DMS153 treated with DMSO at 0.1 percent for 48 hours (cell line): ENCODE results near the gene ISYNA1.
A peak's percentile ranks its signal among the peaks of the same experiment; 100 is the strongest.

ENCODE experiments used
- DNase-seq: peaks from one replicate; lab custom pipeline; 2025; ENCODE audit not compliant: unreplicated experiment; lab: John Stamatoyannopoulos, UW

The ISYNA1 gene

DNA sequence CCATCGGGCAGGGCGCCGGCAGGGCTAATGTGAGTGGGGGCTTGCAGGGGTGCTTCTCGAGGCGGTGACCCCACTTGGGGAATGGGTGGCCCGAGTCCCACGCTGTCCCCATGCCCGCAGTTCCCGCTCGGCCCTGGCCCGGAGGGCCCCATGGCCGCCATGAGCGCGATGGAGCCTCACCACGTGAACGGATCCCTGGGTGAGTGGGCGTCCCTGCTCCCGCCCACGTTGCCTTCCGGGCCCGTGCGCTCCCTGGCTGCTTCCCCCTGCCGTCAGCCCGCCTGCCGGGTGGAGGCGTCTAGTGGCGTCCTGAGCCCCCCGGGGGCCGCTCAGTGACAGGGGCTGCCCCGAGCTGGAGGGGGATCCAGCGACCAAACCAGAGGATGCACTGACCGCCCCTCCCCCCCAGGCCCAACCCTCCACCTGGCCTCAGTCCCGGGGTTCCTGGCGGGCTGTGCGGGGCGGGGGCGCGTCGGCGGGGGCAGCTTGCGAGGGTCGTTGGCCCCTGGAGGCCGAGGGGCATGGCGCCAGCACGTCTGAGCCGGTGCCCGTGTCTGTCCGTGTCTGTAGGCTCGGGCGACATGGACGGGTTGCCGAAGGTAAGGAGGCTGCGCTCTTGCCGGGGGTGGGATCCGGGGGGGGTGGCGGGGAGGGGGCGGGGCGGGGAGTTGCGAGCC is 4.8 kb downstream of the ISYNA1 start:
- no peak for DNase-seq

DNA sequence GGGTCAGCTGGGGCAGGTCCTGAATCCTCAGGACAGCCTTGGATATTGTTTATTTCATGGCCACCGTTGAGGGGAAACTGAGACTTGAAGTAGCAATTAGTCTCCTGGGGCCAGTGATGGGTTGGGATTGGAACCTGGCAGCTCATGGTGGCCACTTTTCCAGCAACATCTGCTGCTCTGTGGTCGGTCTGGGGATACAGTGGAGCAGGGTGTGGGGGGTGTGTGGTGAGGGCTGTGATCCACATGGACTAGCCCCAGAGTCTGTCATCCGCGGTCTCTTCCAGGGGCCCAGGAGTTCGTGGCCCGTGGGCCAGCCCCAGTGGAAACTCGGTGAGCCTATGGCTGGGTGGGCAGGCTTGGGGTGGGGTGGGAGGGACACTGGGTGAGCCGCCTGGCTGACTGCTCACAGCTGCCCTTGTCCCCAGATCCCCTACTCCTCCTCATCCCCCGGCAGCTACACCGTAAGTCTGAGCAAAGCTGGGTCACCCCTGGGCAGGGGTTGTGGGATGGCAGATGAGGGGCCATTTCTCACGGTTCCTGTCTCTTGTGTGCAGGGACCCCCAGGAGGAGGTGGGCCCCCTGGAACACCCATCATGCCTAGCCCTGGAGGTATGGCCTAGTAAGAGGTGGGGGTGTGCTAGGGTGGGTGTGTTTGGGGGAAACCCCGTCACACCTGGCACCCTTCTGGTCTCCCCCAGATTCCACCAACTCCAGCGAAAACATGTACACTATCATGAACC is 5.5 kb downstream of the ISYNA1 start:
- no peak for DNase-seq

DNA sequence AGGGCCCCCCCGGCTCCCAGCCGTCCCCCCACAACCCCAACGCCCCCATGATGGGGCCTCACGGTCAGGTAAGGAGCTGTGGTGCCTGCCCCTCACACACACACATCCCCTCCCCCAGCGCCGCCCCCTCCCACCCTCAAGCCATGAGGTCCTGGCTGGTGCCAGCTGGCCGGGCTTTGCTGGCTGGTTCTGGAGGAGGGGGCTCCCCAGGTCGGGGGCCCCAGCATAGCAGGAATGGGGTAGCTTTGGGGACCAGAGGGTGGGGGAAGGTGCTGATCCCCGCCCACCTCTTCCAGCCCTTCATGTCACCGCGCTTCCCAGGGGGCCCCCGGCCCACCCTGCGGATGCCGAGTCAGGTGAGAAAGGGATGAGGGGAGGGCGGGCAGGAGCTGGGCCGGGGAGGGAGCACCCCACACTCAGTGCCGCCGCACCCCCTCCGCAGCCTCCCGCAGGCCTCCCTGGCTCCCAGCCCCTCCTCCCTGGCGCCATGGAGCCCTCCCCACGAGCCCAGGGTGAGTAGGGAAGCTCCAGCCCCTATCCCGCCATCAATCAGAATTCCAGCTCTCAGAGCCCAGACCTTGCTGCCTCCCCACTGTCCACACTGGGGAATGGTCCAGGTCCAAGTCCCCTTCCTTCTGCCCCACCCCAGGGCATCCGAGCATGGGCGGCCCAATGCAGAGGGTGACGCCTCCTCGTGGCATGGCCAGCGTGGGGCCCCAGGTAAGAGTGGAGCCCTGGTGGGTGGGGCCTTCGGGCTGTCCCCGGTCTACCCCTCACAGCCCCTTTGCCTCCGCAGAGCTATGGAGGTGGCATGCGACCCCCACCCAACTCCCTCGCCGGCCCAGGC is 6.4 kb downstream of the ISYNA1 start:
- no peak for DNase-seq

GRCh38 chr19:18430417-18431144 is 7.4 kb downstream of the ISYNA1 start:
- no peak for DNase-seq

DNA sequence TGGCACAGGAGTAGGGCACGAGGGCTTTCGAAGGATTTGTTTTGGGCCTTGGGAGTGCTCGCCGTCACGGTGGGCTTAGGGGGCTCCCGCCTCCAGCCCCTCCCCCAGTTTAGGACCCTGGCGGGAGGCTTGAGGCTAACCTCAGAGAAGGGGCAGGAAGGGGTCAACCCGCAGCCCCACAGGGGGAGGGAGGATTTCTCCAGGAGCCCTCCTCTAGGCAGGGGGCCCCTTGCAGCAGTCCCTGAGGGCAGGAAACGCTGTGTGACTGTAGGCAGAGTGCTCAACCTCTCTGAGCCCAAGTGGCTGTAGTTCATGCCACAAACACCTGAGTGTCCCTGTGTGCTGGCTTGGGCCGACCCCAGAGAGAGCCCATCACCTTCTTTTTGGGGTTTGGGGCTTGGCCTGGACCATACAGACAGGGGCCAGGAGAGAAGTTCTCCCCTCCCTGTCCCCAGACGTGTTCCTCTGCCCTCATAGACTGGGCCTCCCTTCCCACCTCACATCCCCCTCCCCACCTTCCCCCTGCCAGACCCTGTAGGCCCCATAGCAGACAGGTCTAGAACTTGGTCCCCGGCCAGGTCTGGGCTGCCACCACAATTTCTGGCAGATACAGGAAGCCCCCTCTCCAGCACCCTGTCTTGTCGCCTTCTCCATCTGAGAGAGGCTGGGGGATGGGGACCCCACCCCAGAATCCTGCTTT is 8.1 kb downstream of the ISYNA1 start:
- no peak for DNase-seq

DNA sequence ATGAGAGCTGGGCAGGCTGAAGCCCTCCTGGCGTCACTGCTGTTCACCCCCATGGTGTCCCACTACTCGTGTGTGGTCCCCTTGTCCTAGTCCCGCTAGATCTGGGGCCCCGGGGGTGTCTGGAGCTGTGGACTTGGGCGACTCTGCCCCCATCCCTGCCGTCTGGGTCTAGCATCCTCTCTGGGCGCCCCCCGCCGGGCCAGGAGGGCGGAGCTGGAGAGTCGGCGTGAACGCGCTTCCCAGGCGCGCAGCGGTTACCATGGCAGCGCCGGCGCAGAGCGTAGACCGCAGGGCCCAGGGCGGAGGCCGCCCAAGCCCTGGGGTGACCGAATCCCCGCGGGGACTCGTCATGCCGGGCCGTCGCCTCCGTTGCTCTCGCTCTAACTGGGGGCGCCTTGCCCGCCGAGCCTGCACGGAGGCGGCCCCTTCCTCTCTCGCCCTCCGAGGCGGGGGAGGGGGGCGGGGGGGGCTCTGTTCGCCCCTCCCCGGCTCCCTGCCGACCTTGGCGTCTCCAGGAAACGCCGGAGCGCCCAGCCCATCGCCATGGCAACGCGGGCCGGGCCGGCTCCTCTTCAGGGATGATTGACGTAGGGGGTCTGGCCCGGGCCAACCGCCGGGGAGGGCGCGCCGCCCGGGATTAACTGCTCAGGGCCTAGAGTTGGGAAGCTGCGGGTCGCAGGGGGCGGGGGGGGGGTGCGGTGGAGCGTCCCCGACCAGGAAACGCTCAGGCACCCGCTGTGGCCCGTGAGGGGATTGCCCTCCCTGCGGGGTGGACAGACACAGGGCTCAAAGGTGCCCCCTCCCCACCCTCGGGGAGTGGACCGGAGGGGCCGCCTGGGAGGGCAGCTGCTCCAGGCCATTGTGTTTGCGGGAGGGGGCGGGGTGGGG is 8.9 kb downstream of the ISYNA1 start:
- DNase-seq, result peak; percentile 80

DNA sequence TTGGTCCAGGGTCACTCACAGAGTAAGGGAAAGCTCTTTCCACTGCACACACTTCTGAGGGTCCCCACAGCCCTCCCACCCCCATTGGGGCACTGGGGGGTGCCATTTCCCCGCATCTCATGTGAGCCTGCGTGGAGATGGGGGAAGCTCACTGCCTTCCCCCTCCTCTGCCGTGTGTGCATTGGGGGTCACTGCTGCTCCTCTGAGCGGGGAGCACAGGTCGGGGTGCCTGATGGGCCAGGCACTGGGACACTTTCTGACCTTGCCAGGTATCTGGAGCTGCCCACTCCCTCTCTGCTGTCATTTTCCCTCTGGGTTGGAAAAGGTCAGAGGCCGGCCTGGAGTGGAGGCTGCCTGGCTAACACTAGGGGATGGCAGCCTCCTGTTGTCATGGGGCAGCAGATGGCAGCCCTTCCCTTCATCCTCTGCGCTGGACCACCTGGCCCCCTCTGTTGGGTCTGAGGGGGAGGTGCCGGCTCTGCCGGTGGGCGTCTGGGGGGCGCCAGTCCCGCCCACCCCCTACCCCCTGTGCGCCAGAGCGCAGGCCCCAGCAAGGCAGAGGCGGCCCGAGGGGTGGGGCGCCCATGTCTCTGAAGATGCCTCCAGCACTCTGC is 9.7 kb downstream of the ISYNA1 start:
- no peak for DNase-seq

DNA sequence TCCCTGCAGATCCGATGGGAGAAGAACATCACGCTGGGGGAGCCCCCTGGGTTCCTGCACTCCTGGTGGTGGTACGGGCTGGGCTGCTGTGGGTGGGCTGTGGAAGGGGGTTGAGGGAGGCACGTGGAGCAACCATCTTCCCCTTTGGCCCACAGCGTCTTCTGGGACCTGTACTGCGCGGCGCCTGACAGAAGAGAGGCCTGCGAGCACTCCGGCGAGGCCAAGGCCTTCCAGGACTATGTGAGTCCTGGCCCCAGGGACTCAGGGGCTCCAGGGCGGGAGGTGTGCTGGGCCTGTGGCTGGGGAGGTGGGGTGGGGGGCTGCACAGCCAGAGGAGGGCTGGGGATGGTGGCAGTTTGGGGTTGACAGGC is 10.2 kb downstream of the ISYNA1 start:
- DNase-seq, result no peak

DNA sequence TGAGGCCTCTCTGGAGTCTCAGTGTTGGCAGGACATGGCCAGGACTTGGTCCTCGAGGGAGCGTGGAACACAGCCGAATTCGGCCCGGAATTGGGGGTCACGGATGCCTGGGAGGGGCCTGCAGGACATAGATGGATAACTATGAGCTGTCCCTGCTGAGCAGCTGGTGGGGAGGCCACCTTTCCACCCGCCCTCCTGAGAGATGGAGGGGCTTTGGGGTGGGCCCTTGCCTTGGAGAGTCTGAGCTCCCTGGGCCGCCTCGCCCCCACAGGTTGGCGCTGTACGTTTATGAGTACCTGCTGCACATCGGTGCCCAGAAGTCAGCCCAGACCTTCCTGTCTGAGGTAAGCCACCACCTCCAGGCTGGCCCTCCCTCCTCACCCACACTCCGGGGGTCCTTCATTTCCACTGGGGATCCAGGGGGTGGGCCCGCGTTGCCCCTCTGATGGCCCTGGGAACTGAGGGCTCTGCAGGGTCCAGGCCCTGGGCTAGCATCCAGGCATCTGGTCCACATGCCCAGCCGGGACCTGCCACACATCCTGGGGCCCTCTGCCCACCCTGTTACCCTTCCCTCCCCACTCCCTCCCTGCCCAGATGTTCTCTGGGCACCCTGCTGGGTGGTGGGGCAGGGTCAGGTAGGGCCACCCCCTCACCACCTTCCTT is 10.7 kb downstream of the ISYNA1 start:
- no peak for DNase-seq

GRCh38 chr19:18426416-18426767 is 11.5 kb downstream of the ISYNA1 start:
- no peak for DNase-seq

DNA sequence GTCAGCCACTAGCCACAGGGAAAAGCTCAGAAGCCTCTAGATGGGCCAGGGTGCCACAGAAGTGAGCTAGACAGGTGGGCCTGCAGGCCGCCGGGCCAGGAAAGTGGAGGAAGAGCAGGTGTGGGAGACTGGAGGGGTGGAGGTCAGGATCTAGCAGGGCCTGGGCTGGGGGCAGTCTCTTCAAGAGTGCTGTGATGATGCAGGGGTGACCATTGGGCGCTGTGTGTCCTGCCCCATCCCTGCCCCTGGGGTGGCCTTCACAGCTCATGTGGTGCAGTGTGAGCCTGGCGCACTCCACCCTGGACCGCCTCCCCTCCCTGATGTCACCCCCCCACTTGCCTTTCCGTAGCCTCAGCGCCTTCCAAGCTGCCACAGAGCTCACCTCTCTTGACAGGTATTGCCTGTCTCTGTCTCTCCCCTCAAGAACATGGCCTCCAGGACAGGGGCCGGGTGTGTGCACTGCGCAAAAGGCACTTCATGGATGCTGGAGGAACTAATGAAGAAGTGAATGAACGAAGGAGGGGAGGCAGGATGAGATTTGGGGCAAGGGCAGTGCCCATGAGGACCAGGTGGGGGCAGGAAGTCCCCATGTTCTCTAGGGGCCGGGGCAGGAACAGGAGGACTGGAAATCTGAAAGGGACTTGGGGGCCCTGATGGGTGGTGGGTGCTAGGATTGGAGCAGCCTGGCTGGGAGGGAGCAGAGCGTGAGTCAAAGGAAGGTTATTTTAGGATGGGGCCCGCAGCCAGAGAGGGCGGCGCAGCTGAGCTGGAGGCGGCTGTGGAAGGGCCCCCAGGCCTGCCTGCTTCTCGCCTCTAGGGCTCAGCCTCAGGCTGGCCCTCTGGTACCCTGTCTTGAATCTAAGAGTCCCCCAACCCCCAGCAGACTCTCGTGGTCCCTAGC is 12.2 kb downstream of the ISYNA1 start:
- no peak for DNase-seq

DNA sequence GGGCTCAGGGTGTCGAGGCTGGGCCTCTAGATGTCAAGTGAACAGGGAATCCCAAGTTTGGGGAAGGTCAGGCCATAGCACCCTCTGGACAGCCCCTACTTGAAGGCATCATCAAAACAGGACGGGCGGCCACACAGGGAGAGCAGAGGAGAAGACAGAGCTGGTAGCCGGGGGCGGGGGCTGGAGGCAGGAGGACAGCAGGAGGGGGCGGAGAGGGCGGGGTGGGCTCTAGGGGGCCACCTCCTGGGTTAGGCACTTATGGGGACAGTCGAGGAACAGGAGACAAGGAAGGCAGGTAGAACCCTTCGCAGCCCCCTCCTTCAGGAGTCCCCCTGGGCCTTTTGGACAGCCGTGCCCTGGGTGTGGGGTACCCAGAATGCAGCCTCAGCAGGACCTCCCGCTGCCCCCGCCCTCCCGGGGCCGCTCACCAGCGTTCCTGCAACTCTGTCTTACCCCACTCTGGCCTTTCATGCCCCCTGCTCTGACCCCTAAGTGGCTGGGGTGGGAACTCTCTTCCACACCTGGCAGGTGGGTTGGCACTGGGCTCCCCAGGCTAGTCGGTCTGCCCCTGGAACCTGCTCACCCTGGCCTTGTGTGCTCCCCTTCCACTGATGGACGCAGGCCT is 12.9 kb downstream of the ISYNA1 start:
- no peak for DNase-seq

GRCh38 chr19:18424122-18424889 is 13.6 kb downstream of the ISYNA1 start:
- no peak for DNase-seq

GRCh38 chr19:18423258-18424020 is 14.5 kb downstream of the ISYNA1 start:
- DNase-seq, result no peak

GRCh38 chr19:18422530-18423191 is 15.3 kb downstream of the ISYNA1 start:
- DNase-seq, result no peak
